K562 (cell line): ENCODE data around the gene SEPTIN1. TPM values are rescaled to one million over a fixed set of nuclear protein-coding genes. Genes with fewer than 3 reads are reported as not detected.

Experiments
- ATF6 ChIP-seq: sonication (generic); formaldehyde crosslinking; IDR thresholded peaks from 2 replicates; pipeline ENCODE4 v1.4.0; 2020; ENCODE audit warnings: mild to moderate bottlenecking, missing genetic modification reagents
- CREB3 ChIP-seq: fragments of 450-650 bp; conservative IDR thresholded peaks from 2 replicates; pipeline ENCODE4 v1.6.1; 2016; ENCODE audit warnings: missing genetic modification characterization, low read depth, mild to moderate bottlenecking, missing compliant biosample characterization, moderate library complexity
- ELF2 ChIP-seq: fragments of 250-450 bp; sonication (Bioruptor Pico); IDR thresholded peaks from 2 replicates; pipeline ENCODE4 v1.5.0; 2021; ENCODE audit warnings: mild to moderate bottlenecking
- ETS1 ChIP-seq: conservative IDR thresholded peaks from 2 replicates; pipeline ENCODE4 v1.6.1; 2011; ENCODE audit warnings: low read depth, mild to moderate bottlenecking, low read length; ENCODE audit not compliant: control insufficient read depth
- HDAC1 ChIP-seq, 2 experiments: fragments of 450-650 bp; IDR thresholded peaks; 2 replicates each; pipeline ENCODE4 v1.6.1; 2016 to 2017; ENCODE audit warnings: inconsistent platforms in 1 of 2, mild to moderate bottlenecking in 1 of 2, moderate library complexity in 1 of 2
- MIER1 ChIP-seq: fragments of 450-650 bp; IDR thresholded peaks from 2 replicates; pipeline ENCODE4 v1.6.1; 2016; ENCODE audit warnings: antibody characterized with exemption, mild to moderate bottlenecking, low read depth
- MYC ChIP-seq, 2 experiments: fragments of 250-450 bp in 1 of 2; sonication (Bioruptor Pico) in 1 of 2; IDR thresholded peaks; 2 replicates each; pipeline versions ENCODE4 v1.5.1 to v1.6.1; 2012 to 2021; ENCODE audit warnings: low read depth in 2 of 2, borderline replicate concordance in 1 of 2, improper control_type of control experiment in 1 of 2, low read length in 1 of 2, mild to moderate bottlenecking in 1 of 2, moderate library complexity in 1 of 2
- NBN ChIP-seq: fragments of 450-650 bp; IDR thresholded peaks from 2 replicates; pipeline ENCODE4 v1.6.1; 2016; ENCODE audit warnings: low read depth, mild to moderate bottlenecking
- NFYB ChIP-seq: IDR thresholded peaks from 2 replicates; pipeline ENCODE4 v1.6.1; 2011; ENCODE audit warnings: mild to moderate bottlenecking, moderate library complexity; ENCODE audit not compliant: insufficient read length; ENCODE audit errors: extremely low read depth
- NR1H2 ChIP-seq: sonication (generic); formaldehyde crosslinking; IDR thresholded peaks from 2 replicates; pipeline ENCODE4 v1.4.0; 2020; ENCODE audit warnings: mild to moderate bottlenecking, missing genetic modification reagents
- POLR2AphosphoS2 ChIP-seq: IDR thresholded peaks from 2 replicates; pipeline ENCODE4 v1.6.1; 2012; ENCODE audit warnings: low read length, improper control_type of control experiment
- POLR2B ChIP-seq: fragments of 450-650 bp; IDR thresholded peaks from 2 replicates; pipeline ENCODE4 v1.6.1; 2018; ENCODE audit warnings: low read depth; ENCODE audit not compliant: partially characterized antibody
- RBM39 ChIP-seq: fragments of 200-400 bp; formaldehyde crosslinking; optimal IDR thresholded peaks from 2 replicates; pipeline ENCODE3; 2018; ENCODE audit warnings: low read depth, low read length
- RFX7 ChIP-seq: fragments of 250-450 bp; sonication (Bioruptor Pico); IDR thresholded peaks from 2 replicates; pipeline ENCODE4 v1.5.1; 2021; ENCODE audit warnings: mild to moderate bottlenecking
- SMARCC2 ChIP-seq: fragments of 450-650 bp; IDR thresholded peaks from 2 replicates; pipeline ENCODE4 v1.6.1; 2017; ENCODE audit warnings: antibody characterized with exemption, moderate library complexity, mild to moderate bottlenecking, low read depth
- SPI1 ChIP-seq: IDR thresholded peaks from 2 replicates; pipeline ENCODE4 v1.6.1; 2011; ENCODE audit warnings: low read depth, low read length, control low read depth, borderline replicate concordance
- U2AF2 ChIP-seq: fragments of 200-400 bp; formaldehyde crosslinking; optimal IDR thresholded peaks from 2 replicates; pipeline ENCODE3; 2017; ENCODE audit warnings: low read depth, mild to moderate bottlenecking, low read length
- ZNF12 ChIP-seq: sonication (generic); formaldehyde crosslinking; IDR thresholded peaks from 2 replicates; pipeline ENCODE4 v1.4.0; 2020; ENCODE audit warnings: mild to moderate bottlenecking, missing genetic modification reagents
- ZNF134 ChIP-seq: fragments of 250-450 bp; sonication (Bioruptor Pico); conservative IDR thresholded peaks from 2 replicates; pipeline ENCODE4 v1.4.0; 2020
- ZNF584 ChIP-seq: fragments of 200-800 bp; sonication (Bioruptor generic); IDR thresholded peaks from 2 replicates; pipeline ENCODE4 v1.6.1; 2016; ENCODE audit warnings: low read depth, mild to moderate bottlenecking, missing genetic modification characterization, missing compliant biosample characterization
- polyA plus RNA-seq, 8 experiments: library from polyadenylated mRNA; depleted of rRNA in 4 of 8; stranded (reverse) in 5 of 8; unstranded in 3 of 8; fragments of >200 nt; fragmentation: Nextera tagmentation in 2 of 8; fragmentation: Illumina TruSeq in 1 of 8; extraction: Ambion mirVana in 2 of 8; extraction: Trizol in 1 of 8; gene quantifications; 2 replicates each; pipeline versions ENCODE4 v1.2.1 to v1.2.3, GENCODE V29; 2011 to 2014; ENCODE audit warnings: inconsistent platforms in 1 of 8, missing spikeins in 1 of 8
- total RNA-seq, 7 experiments: library from RNA; depleted of rRNA in 6 of 7; stranded (reverse); fragments of >200 nt in 6 of 7; fragmentation: Illumina TruSeq in 2 of 7; extraction: Trizol in 2 of 7; gene quantifications; 2 replicates each; pipeline versions ENCODE4 v1.2.1 to v1.2.3, GENCODE V29; 2011 to 2021; ENCODE audit warnings: low replicate concordance in 1 of 7
- TF ChIP-seq, protein P1 (sequence below): sonication (generic); formaldehyde crosslinking; IDR thresholded peaks from 2 replicates; pipeline ENCODE4 v1.8.0; 2023; ENCODE audit warnings: mild to moderate bottlenecking, missing genetic modification reagents

Gene SEPTIN1
- total and polyA plus RNA-seq, 9 of the 15 experiments (the other 6 are each of a cell fraction or from before 2014, with no cell fraction given): 0.23 to 5.6 (median 1.7) TPM; not detected in 1

GRCh38 chr16:30395155-30395991 is 13.0 kb upstream of the SEPTIN1 start, which contains the start of gene ZNF48 (continued):
- TF ChIP-seq ETS1: no peak; the same call in 1 of the 2 replicates
- TF ChIP-seq, protein P1, sequence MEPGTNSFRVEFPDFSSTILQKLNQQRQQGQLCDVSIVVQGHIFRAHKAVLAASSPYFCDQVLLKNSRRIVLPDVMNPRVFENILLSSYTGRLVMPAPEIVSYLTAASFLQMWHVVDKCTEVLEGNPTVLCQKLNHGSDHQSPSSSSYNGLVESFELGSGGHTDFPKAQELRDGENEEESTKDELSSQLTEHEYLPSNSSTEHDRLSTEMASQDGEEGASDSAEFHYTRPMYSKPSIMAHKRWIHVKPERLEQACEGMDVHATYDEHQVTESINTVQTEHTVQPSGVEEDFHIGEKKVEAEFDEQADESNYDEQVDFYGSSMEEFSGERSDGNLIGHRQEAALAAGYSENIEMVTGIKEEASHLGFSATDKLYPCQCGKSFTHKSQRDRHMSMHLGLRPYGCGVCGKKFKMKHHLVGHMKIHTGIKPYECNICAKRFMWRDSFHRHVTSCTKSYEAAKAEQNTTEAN (CRISPR knock-in tag): no peak
- no peak for TF ChIP-seq ATF6
- TF ChIP-seq ZNF584 (CRISPR knock-in tag): no peak
- TF ChIP-seq POLR2AphosphoS2: no peak
- TF ChIP-seq ZNF134 (CRISPR knock-in tag): no peak
- TF ChIP-seq SMARCC2: no peak
- TF ChIP-seq NBN: peak; percentile 25; the same call in 1 of the 2 replicates
- TF ChIP-seq MIER1: no peak
- TF ChIP-seq NR1H2: no peak
- no peak for TF ChIP-seq NFYB
- TF ChIP-seq POLR2B: peak; percentile 15
- peak; percentile 73 for TF ChIP-seq MYC (IDR thresholded peaks at IDR 0.05; ENCODE audit: low read depth, low read length)
- TF ChIP-seq MYC (CRISPR knock-in tag; IDR thresholded peaks at IDR 0.05; ENCODE audit: borderline replicate concordance, low read depth): no peak
- TF ChIP-seq RBM39: no peak
- peak in 1 of 2 experiments; percentile 80; a peak in 2 of 4 replicates for TF ChIP-seq HDAC1 (IDR thresholded peaks at IDR 0.05)
- peak; percentile 96 for TF ChIP-seq ELF2 (CRISPR knock-in tag)
- no peak for TF ChIP-seq ZNF12
- TF ChIP-seq RFX7 (CRISPR knock-in tag): no peak
- TF ChIP-seq SPI1: peak; percentile 55; the same call in 1 of the 2 replicates
- TF ChIP-seq CREB3: no peak
- TF ChIP-seq U2AF2: no peak
